CD4-positive, alpha-beta T cell treated with Interleukin-15 for 4 hours (primary cell): ENCODE measurements around the gene GSDME.

Experiments used
- DNase-seq: peaks from one replicate; pipeline ENCODE4 v3.0.0-alpha.2; 2020; ENCODE audit warnings: low spot score

Gene GSDME

GRCh38 chr7:24652251-24652939 is 104.9 kb downstream of the GSDME start:
- DNase-seq = no peak
